Rectal smooth muscle tissue (tissue), 1 donor: ENCODE data around the gene NUP98.
A peak's percentile ranks its signal among the peaks of the same experiment; 100 is the strongest.

Experiments
- H3K27ac ChIP-seq: one replicate; pipeline ENCODE4 v1.7.0; 2013; ENCODE audit warnings: low read depth, low read length, inconsistent platforms
- H3K27me3 ChIP-seq: one replicate; pipeline ENCODE4 v1.7.0; 2013; ENCODE audit warnings: low read length; ENCODE audit not compliant: control insufficient read depth, insufficient read depth
- H3K36me3 ChIP-seq: one replicate; pipeline ENCODE4 v1.7.0; 2013; ENCODE audit warnings: low read length; ENCODE audit not compliant: control insufficient read depth, insufficient read depth
- H3K4me1 ChIP-seq: one replicate; pipeline ENCODE4 v1.7.0; 2013; ENCODE audit warnings: low read length; ENCODE audit not compliant: control insufficient read depth, insufficient read depth
- H3K4me3 ChIP-seq: one replicate; pipeline ENCODE4 v1.7.0; 2013; ENCODE audit warnings: low read length
- H3K9ac ChIP-seq: one replicate; pipeline ENCODE4 v1.7.0; 2013; ENCODE audit warnings: low read length

NUP98 gene

GRCh38 chr11:3797329-3798090 lies at the start of gene NUP98:
TSS of gene NUP98 (minus strand) at chr11:3797554. CDS start at chr11:3782117, 15,437 bp downstream.
- Histone ChIP-seq H3K27me3 (no peaks in the 10 kb centered on the region), H3K9ac (peak within 1 kb of the TSS; percentile 76), H3K4me1 (peaks cover 11% of the 10 kb centered on the region), H3K27ac (peak within 1 kb of the TSS; percentile 97), H3K36me3 (peaks cover 2% of the 10 kb centered on the region), H3K4me3 (peak within 1 kb of the TSS; percentile 74)

DNA sequence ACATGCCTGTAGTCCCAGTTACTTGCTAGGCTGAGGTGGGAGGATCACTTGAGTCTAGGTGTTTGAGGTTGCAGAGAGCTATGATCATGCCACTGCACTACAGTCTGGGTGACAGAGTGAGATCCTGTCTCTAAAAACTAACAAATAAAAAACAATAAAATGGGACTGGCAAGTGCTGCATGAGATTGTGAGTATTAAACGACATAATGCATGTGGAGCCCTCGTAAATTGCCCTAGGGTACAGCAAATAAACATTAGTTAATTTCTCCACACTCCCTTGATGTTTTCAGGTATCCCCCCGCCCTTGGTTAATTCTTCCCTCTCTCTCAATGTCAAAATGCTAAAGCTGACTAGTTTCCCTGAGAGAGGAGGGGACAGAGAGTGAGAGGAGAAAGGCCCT lies 48.3 kb upstream of the NUP98 start:
- no peak overlapping the region for H3K27ac ChIP-seq
- no peak overlapping the region for H3K9ac ChIP-seq
- no peak overlapping the region for H3K4me3 ChIP-seq
- no peaks in the 10 kb centered on the region for H3K36me3 ChIP-seq
- H3K4me1 ChIP-seq: no peaks in the 10 kb centered on the region
- H3K27me3 ChIP-seq: no peaks in the 10 kb centered on the region

DNA sequence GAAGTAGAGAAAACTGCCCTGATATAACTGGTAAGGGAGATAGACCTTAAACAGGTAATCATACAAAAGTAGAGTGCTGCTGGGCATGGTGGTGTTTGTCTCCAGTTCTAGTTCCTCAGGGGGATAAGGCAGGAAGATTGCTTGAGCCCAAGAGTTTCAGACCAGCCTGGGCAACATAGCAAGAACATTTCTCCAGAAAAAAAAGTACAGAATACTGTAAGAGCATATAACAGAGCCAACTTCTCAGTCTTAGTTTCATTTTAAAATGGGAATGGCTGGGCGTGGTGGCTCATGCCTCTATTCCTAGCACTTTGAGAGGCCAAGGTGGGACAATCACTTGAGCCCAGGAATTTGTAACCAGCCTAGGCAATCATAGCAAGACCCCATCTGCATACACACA lies 47.9 kb upstream of the NUP98 start:
- Histone ChIP-seq H3K27ac (no peak overlapping the region), H3K4me3 (no peak overlapping the region), H3K9ac (no peak overlapping the region), H3K4me1 (no peaks in the 10 kb centered on the region), H3K27me3 (no peaks in the 10 kb centered on the region), H3K36me3 (no peaks in the 10 kb centered on the region)

DNA sequence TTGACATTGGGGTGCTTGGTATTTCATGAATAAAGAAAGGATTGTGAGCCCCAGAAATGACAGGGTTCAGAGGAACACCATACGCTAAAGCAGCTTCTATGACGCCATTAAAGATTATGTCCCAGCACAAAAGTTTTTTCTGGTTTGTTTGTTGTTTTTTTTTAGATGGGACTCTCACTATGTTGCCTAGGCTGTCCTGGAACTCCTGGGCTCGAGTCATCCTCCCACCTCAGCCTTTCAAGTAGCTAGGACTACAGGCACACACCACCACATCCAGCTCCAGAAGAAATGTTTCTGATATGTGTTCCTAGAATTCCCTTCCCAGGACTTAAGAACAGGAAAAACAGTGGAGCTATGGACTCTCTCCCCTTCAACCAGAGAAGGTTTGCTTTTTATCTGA lies 46.0 kb upstream of the NUP98 start:
- Histone ChIP-seq H3K27ac (no peak overlapping the region), H3K4me1 (peaks cover 7% of the 10 kb centered on the region), H3K27me3 (no peaks in the 10 kb centered on the region), H3K4me3 (no peak overlapping the region), H3K36me3 (no peaks in the 10 kb centered on the region), H3K9ac (no peak overlapping the region)

DNA sequence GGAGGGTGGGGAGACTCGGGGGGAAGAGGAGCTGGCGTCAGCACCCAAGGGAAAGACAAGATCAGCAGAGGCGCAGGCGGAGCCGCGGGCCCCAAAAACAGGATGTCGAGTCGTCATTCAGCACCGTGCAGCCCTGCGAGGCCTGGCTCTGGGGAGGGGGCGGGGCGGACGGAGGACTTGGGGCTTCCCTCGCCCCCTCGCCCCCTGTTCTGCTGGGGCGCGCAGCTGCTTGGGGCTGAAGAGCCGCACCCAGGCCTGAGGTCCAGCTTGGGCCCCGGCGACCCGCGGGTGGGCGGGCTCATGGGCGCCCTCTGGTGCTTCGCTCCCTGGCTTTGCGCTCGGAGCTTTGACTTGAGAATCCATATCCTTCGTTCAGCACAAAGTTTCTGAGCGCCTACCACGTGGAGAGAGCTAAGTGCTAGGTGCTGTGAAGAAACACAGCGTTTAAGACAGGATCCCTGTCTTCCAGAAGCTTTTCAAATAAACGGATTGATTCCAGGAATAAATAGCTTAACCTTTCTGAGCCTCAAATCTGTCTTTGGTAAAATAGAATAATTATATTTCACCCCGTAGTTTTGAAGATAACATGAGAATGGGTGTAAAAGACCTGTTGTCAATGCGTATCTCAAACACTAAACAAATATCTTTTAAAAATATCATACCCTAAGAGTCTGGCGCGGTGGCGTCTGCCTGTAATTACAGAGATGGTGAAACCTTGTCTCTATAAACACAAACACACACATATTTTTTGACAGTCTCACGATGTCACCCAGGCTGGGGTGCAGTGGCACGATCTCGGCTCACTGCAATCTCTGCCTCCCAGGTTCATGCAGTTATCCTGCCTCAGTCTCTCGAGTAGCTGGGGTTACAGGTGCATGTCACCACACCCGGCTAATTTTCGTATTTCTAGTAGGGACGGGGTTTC lies 44.3 kb upstream of the NUP98 start:
- H3K4me1 ChIP-seq: peaks cover 7% of the 10 kb centered on the region
- peak overlapping the region; percentile 98 for H3K27ac ChIP-seq
- H3K4me3 ChIP-seq: peak overlapping the region; percentile 74
- H3K27me3 ChIP-seq: no peaks in the 10 kb centered on the region
- peak overlapping the region; percentile 85 for H3K9ac ChIP-seq
- no peaks in the 10 kb centered on the region for H3K36me3 ChIP-seq

DNA sequence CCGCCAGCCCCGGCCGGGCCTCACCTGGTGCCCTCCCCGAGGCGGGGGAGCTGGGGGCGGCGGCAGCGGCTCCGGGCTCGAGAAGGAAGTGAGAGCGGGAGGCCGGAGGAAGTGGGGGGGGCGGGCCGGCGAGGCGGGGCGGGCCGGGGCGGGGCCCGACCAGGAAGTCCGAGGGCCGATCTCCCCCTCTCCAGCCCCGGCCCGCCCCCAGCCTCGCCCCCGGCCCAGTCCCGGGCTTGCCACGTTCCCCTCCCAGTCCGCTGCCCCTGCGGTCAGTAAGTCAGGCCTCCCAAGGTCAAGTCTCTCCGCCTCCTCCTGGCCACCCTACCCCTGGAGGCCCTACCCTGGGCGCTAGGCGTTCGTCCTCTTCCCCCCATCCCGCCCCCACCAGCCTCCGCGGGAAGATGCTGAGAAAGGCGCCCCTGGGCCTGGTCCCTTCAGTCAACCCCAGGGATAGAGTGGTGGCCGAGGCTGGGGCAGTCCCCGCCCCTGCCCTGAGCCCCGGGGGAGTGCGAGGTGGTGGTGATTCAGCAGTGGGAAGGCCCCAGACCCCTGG lies 43.6 kb upstream of the NUP98 start, which contains the start of gene RHOG:
TSS of gene RHOG (minus strand) at position 90 of the 556 bp plus-strand sequence. CDS start 12,821 bp downstream, outside the sequence.
- Histone ChIP-seq H3K4me3 (peak within 1 kb of the TSS; percentile 85), H3K4me1 (peaks cover 7% of the 10 kb centered on the region), H3K27me3 (no peaks in the 10 kb centered on the region), H3K9ac (peak within 1 kb of the TSS; percentile 85), H3K27ac (peak within 1 kb of the TSS; percentile 98), H3K36me3 (no peaks in the 10 kb centered on the region)

- Histone ChIP-seq H3K27me3 (no peaks in the 10 kb centered on the region), H3K4me3 (peak overlapping the region; percentile 85), H3K27ac (peak overlapping the region; percentile 98), H3K36me3 (no peaks in the 10 kb centered on the region), H3K9ac (peak overlapping the region; percentile 64), H3K4me1 (peaks cover 7% of the 10 kb centered on the region)
Measured at GRCh38 chr11:3840004-3840869, 42.9 kb upstream of the NUP98 start.

DNA sequence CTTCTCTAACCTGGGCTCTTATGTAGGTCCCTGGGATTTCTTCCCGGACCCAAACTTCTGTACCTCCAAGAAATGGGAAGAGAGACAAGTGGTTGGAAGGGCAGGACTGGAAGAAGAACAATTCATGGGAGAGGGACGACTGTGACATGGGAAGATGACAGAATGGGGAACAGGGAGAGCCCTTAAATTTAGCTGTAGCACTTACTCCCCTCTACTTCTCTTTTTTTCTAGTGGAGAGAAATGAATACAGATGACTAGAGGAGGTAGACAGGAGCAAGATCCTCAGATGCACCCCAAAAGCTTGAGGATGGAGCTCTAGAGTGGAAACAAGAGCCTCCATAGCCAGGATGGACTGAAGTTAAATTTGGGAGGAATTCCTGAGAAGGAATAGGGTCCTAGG lies 41.1 kb upstream of the NUP98 start:
- Histone ChIP-seq H3K27ac (no peak overlapping the region), H3K36me3 (peaks cover 5% of the 10 kb centered on the region), H3K4me3 (peak overlapping the region; percentile 39), H3K27me3 (no peaks in the 10 kb centered on the region), H3K4me1 (peaks cover 7% of the 10 kb centered on the region), H3K9ac (no peak overlapping the region)

DNA sequence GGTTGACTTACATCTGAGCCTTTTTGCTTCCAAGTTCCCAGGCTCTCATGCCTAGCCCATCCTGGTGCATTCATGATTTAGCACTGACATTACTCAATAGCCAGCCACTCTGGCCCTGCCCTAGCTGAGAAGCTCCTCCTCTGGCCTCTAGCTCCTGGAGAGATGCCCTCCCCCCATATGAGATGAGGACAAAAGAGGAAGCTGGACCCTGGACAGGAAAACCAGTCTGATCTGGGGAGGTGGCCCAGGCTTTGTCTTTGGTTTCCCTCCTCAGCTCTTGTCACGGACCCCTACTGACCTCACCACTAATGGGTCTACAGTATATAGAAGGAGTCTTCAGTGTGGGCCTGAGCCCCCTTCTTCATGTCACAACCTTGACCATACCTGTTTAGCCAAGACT lies 40.4 kb upstream of the NUP98 start:
- H3K4me3 ChIP-seq: peak overlapping the region; percentile 4
- no peak overlapping the region for H3K9ac ChIP-seq
- H3K27ac ChIP-seq: no peak overlapping the region
- H3K4me1 ChIP-seq: peaks cover 7% of the 10 kb centered on the region
- peaks cover 5% of the 10 kb centered on the region for H3K36me3 ChIP-seq
- H3K27me3 ChIP-seq: no peaks in the 10 kb centered on the region

DNA sequence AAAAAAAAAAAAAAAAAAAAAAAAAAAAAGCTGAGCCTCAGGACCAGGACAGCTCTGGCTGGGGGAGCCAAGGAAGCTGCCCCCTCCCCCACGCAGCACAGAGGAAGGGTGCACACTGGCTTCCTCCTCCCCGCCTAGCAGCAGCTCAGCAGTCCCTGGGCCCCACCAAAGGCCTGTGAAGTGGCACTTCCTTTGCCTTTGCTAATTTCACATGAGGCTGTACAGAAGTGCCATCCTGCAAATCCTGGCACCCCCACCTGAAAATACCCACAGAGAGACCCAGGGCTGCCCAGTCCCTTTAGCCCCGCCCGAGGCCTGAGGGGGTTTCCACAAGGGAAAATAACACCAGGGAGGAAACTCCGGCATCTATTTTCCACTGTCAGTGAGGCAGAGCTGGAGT lies 39.5 kb upstream of the NUP98 start:
- no peaks in the 10 kb centered on the region for H3K27me3 ChIP-seq
- H3K27ac ChIP-seq: no peak overlapping the region
- no peak overlapping the region for H3K4me3 ChIP-seq
- no peak overlapping the region for H3K9ac ChIP-seq
- peaks cover 5% of the 10 kb centered on the region for H3K36me3 ChIP-seq
- H3K4me1 ChIP-seq: peaks cover 7% of the 10 kb centered on the region

- Histone ChIP-seq H3K27me3 (no peaks in the 10 kb centered on the region), H3K9ac (no peak overlapping the region), H3K4me3 (peak overlapping the region; percentile 9), H3K27ac (no peak overlapping the region), H3K36me3 (peaks cover 5% of the 10 kb centered on the region), H3K4me1 (peaks cover 7% of the 10 kb centered on the region)
Measured at GRCh38 chr11:3835751-3836150, 38.4 kb upstream of the NUP98 start.
